Right lobe of liver (tissue), 6 donors: ENCODE results near the gene TMEM87B. TPM values are rescaled to one million over a fixed set of nuclear protein-coding genes. Genes with fewer than 3 reads are reported as not detected.

Experiments
- ATAC-seq, 4 donors: fragments of 200-7000 bp; cut with Tn5 transposase; one replicate each; pipeline ENCODE4 v1.9.1; 2020; ENCODE audit warnings: mild to moderate bottlenecking in 4 of 4, moderate library complexity in 4 of 4
- DNase-seq, 3 donors: peaks; one replicate each; pipeline ENCODE4 v3.0.0-alpha.2; 2020
- H3K27ac ChIP-seq, 3 donors: fragments of 200-600 bp; one replicate each; pipeline ENCODE4 v1.8.0; 2022
- H3K27me3 ChIP-seq, 2 donors: fragments of 200-600 bp; one replicate each; pipeline ENCODE4 v1.8.0; 2022
- H3K36me3 ChIP-seq, 4 donors: fragments of 200-600 bp; sonication (generic) in 1 of 4; one replicate each; pipeline versions ENCODE4 v1.5.1 to v1.8.0; 2017 to 2022; ENCODE audit warnings: control low read depth in 1 of 4
- H3K4me1 ChIP-seq, 4 donors: fragments of 200-600 bp; sonication (generic) in 1 of 4; one replicate each; pipeline versions ENCODE4 v1.5.1 to v1.8.0; 2017 to 2022; ENCODE audit warnings: control low read depth in 1 of 4
- H3K4me3 ChIP-seq, 3 donors: fragments of 200-600 bp; one replicate each; pipeline ENCODE4 v1.8.0; 2022
- H3K9me3 ChIP-seq, 4 donors: fragments of 200-600 bp; sonication (generic) in 1 of 4; one replicate each; pipeline versions ENCODE4 v1.5.1 to v1.8.0; 2017 to 2022; ENCODE audit warnings: control low read depth in 1 of 4
- POLR2A ChIP-seq: fragments of 450-650 bp; IDR thresholded peaks from one replicate; pipeline ENCODE4 v1.6.1; 2017; ENCODE audit warnings: antibody characterized with exemption, mild to moderate bottlenecking
- WGBS: methylation state at CpG from one replicate; pipeline ENCODE4 v1.1.6; 2018; ENCODE audit warnings: low coverage, low lambda C conversion rate; ENCODE audit not compliant: insufficient coverage; ENCODE audit errors: missing lambda C conversion rate; 5-methylcytosine and 5-hydroxymethylcytosine counted together
- intact Hi-C, 2 donors: fragments of 100-400 bp; cut with DNase I; formaldehyde crosslinking; loops; one replicate each; pipeline versions ENCODE4 v1.11.2 to v1.14.1; 2022
- total RNA-seq, 6 experiments: library from RNA; depleted of rRNA in 2 of 6; stranded (reverse); fragments of >200 nt in 2 of 6; fragmentation: NEBNext Ultra II Directional in 3 of 6; extraction: Animal tissue kit (Norgen Biotek cat#: 25700) in 3 of 6; gene quantifications; one replicate each; pipeline versions ENCODE4 v1.1.0 to v1.2.4, GENCODE V29; 2016 to 2023
- TF ChIP-seq, protein P1 (sequence below), 4 donors: fragments of 200-600 bp in 3 of 4; fragments of 450-650 bp in 1 of 4; IDR thresholded peaks; one replicate each; pipeline versions ENCODE4 v1.5.1 to v1.8.0; 2016 to 2022; ENCODE audit warnings: antibody characterized with exemption in 4 of 4, mild to moderate bottlenecking in 2 of 4
- donor health status: DM: no; HTN: yes; CAD: no.
- donor health status: DM: no; HTN: no; CAD: no.
- donor health status: DM: no; HTN: no; CAD: no.
- donor health status: DM: no; HTN: yes; CAD: no.
- donor health status: DM: no; HTN: yes; CAD: no.

Gene TMEM87B
- total RNA-seq, 6 experiments from 2014 or later: 5.4 to 18.0 (median 8.8) TPM

- no peaks in the 10 kb centered on the region for H3K27me3 ChIP-seq
- H3K9me3 ChIP-seq: no peaks in the 10 kb centered on the region
- H3K27ac ChIP-seq: no peak overlapping the region
- 74% methylated on average over 8 of the region's 9 CpGs for WGBS
- DNase-seq: no peak
- H3K4me3 ChIP-seq: no peak overlapping the region
- intact Hi-C loops: no loop called here
- ATAC-seq: no peak
- H3K4me1 ChIP-seq: no peaks in the 10 kb centered on the region
- H3K36me3 ChIP-seq: no peaks in the 10 kb centered on the region
- TF ChIP-seq, protein P1, sequence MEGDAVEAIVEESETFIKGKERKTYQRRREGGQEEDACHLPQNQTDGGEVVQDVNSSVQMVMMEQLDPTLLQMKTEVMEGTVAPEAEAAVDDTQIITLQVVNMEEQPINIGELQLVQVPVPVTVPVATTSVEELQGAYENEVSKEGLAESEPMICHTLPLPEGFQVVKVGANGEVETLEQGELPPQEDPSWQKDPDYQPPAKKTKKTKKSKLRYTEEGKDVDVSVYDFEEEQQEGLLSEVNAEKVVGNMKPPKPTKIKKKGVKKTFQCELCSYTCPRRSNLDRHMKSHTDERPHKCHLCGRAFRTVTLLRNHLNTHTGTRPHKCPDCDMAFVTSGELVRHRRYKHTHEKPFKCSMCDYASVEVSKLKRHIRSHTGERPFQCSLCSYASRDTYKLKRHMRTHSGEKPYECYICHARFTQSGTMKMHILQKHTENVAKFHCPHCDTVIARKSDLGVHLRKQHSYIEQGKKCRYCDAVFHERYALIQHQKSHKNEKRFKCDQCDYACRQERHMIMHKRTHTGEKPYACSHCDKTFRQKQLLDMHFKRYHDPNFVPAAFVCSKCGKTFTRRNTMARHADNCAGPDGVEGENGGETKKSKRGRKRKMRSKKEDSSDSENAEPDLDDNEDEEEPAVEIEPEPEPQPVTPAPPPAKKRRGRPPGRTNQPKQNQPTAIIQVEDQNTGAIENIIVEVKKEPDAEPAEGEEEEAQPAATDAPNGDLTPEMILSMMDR (IDR thresholded peaks at IDR 0.05): no peak
- no peak for TF ChIP-seq POLR2A
Measured at GRCh38 chr2:112163541-112163981, 108.5 kb downstream of the TMEM87B start.

- intact Hi-C loops: no loop called here
- no peak for DNase-seq
- Histone ChIP-seq H3K4me1 (no peaks in the 10 kb centered on the region), H3K27ac (no peak overlapping the region), H3K27me3 (no peaks in the 10 kb centered on the region), H3K4me3 (no peak overlapping the region), H3K9me3 (no peaks in the 10 kb centered on the region), H3K36me3 (no peaks in the 10 kb centered on the region)
- no peak for ATAC-seq
- WGBS: 89% methylated on average over 7 of the region's 11 CpGs
- TF ChIP-seq, protein P1 (IDR thresholded peaks at IDR 0.05): no peak
- no peak for TF ChIP-seq POLR2A
Measured at GRCh38 chr2:112164876-112165275, 109.8 kb downstream of the TMEM87B start.

GRCh38 chr2:112165296-112165695 lies 110.2 kb downstream of the TMEM87B start:
- intact Hi-C loops: no loop called here
- H3K4me3 ChIP-seq: no peak overlapping the region
- ATAC-seq: peak in 2 of 4 donors; percentile 5 to 22
- no peak for DNase-seq
- WGBS: 86% methylated on average over 2 of the region's 4 CpGs
- no peaks in the 10 kb centered on the region for H3K36me3 ChIP-seq
- H3K9me3 ChIP-seq: no peaks in the 10 kb centered on the region
- H3K27me3 ChIP-seq: no peaks in the 10 kb centered on the region
- TF ChIP-seq POLR2A: no peak
- TF ChIP-seq, protein P1 (IDR thresholded peaks at IDR 0.05): no peak
- no peaks in the 10 kb centered on the region for H3K4me1 ChIP-seq
- no peak overlapping the region for H3K27ac ChIP-seq

GRCh38 chr2:112166806-112167499 lies 111.9 kb downstream of the TMEM87B start:
- Histone ChIP-seq H3K36me3 (no peaks in the 10 kb centered on the region), H3K27me3 (no peaks in the 10 kb centered on the region), H3K4me1 (no peaks in the 10 kb centered on the region), H3K9me3 (no peaks in the 10 kb centered on the region), H3K4me3 (no peak overlapping the region), H3K27ac (no peak overlapping the region)
- TF ChIP-seq, protein P1 (IDR thresholded peaks at IDR 0.05): no peak
- TF ChIP-seq POLR2A: no peak
- WGBS: 84% methylated on average over 6 of the region's 14 CpGs
- DNase-seq (no peak), ATAC-seq (no peak)
- intact Hi-C loops: no loop called here
